CD4-positive, alpha-beta T cell treated with Interleukin-21 for 1 hour (primary cell): Measurements from ENCODE around the gene IFNA6.

Experiments used
- DNase-seq: peaks from one replicate; pipeline ENCODE4 v3.0.0-alpha.2; 2020

IFNA6 gene

DNA sequence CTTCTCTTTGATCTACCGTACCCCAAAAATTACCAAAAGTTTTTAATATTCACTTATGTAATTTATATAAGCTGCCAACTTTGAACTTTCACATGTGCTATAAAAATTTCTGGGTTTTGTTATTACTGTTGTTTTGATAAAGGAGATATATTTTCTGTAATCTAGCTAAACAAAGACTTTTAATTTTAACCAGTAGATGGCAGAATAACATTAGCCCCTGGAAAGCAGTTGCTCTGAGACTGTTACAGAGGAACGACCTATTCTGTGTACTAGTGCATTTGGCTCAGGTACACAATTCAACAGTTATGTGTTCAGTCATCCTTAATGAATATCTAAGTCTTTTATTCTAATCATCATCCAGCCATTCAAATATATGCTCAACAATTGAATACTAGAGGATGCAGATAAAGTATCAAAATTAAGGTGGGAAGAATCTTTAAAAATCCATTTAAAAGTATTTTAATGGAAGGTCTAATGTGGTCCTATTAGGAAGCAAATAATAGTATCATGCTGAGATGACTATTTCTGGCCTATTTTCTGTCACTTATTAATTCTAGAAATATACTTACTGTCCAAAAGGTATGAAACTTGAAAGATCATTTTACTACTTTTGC, 24.1 kb downstream of the IFNA6 start:
- DNase-seq = peak; percentile 71

DNA sequence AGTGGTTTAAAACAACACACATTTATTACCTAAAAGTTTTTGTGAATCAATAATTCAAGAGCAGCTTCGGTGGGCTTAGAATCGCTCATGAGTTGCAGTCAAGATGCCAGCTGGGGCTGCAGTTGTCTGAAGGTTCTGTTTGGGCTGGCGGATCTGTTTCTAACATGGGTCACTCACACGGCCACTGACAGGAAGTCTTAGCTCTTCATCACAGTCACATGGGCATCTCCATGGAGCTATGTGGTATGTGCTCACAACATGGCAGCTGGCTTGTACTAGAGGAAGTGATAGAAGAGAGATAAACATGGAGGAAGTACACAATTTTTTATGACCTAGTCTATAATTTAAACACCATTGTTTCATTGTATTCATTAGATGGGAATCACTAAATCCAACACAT, 26.6 kb downstream of the IFNA6 start:
- DNase-seq = no peak

DNA sequence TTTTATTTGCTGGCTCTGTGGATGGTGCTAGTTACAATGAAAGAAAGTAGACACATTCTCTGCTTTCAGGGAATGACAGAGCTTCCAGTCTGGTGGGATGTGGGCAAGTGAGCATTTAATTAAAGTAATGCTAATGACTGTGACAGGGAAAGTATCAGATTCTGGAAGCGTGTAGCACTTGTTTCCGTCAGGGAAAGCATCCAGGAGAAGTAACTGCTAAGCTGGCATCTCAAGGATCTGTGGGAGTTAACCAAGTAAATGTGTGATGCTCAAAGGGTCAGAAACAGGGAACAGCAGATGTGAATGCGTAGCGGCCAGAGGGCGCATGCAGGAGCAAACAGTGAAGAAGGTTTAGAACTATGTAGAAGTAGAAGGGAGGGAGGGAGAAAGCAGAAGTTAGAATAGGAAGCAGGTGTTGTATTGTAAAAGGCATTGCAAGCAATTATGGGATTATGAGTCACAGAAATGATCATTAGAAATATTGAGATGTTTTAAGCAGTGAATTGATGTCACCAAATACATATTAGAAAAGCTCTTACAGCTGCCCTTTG, 27.7 kb downstream of the IFNA6 start:
- no peak for DNase-seq

DNA sequence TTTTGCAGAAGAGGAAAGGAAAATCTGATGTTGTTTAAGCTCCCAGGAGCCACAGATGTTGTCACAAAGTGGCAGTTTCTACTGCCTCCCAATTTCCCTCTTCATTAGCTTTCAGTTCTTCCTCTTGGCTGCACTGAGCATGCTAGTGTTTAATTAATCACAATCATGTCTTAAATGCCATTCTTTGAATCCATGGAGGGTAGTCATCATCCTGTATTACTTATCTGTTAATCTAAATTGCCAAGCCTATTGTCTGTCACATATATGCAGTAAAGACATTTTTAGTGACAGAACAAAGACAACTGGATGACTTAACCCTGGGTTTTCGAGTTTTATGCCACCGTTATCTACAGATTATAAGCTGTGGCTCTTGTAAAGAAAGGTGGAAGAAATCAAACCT, 30.2 kb downstream of the IFNA6 start:
- DNase-seq = no peak

DNA sequence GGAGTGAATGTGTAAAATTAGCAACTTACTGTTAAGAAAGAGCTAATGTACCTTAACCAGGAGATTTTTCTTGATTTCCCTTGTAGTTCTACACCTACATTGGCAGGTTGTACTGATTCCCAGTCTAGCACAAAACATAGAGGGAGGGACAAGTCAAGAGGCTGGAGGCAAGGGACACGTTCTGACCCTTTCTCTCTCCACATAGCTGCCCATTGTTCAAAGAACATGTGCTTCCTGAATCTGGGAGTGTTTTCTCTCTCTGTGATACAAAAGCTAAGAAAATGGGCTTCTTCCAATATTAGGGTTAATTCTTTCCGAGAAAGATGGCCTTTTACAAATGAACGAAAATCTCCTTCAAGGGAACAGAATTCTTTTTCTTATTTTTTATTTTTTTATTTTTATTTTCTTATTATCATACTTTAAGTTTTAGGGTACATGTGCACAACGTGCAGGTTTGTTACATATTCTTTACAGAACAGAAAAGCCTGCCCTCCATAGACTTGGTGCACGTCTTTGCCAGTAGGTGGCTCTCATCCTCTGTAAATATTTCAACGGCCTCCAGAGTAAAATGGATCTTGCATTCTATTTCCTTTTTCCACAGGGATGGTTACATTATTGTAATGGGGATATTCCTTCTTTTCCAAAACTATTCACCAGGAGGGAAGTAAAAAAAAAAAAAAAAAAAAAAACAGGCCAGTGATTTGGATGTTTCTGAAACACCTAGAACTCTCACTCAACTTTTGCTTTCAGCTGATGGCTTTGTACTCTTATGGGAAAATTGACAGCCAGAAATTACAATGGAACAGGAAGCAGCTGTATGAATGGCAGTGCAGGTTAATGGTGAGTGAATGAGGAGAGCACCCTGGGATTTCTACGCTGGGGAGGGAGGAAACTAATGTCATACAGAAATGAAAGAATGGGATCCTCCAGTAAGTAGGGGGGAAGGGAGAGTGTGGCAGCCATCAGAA, 32.4 kb downstream of the IFNA6 start:
- DNase-seq = peak; percentile 47

DNA sequence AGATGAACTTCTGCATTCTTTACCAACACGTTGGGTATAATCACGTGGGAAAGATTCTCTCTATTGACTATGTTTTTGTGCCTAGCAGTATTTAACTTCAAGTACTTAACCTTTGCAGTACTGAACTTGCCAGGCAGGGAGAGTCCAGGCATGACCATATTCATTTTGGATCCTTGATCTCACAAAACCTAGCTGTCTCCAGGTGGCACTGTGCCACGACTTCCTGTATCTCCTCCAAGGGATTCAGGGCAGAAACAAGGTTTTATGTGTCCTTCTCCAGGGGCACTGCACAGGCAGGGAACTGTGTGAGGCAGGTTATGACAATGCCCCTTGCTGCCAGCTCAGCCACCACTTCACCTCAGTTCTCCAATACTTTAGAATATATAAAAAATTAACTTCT, 33.8 kb downstream of the IFNA6 start:
- no peak for DNase-seq

DNA sequence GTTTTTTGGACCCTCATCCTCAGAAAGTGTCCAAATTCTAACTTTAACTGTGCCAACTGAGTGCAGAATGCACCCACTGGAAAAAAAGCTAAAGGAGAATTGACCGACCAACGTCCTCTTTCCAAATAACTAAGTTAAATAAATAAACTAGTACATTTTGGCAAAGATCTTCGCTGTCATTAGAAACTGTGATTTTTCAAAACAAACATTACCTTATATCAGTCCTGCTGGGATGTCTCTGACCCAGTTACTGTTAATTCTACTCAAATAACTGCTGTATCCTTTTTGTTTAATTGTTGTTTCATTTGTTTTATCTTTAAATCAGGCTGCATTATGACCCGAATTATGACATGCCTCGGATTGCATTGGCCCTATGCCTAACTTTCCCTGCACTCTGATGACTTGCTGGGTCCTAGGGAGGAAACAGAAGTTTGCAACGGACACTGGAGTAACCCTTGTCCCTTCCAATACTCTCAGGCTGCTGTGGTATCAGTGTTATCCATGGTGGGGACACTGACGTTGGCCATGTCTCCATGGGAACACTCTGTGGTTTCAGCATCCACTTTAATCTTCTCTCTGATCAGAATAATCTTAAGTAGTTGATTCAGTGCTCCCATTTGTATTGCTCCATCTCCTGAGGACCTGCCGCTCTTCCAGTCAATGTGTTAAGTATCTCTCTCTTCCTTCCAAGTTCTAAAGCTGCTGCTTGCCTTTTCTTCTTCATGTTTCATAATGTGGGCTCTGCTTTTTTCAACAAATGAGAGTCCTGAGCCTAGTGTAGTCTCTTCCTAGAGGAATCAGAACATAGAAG, 34.5 kb downstream of the IFNA6 start:
- no peak for DNase-seq

DNA sequence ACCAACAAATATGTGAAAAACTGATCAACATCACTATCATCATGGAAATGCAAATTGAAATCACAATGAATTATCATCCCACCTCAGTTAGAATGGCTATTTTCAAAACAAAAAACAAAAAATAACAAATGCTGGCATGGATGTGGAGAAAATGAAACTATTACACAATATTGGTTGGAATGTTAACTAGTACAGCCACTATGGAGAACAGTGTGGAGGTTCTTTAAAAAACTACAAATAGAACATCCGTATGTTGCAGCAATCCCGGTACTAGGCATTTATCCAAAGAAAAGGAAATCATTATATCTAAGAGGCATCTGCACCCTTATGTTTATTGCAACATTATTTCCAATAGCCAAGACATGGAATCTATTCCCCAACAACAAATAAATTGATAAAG, 36.5 kb downstream of the IFNA6 start:
- DNase-seq = no peak

DNA sequence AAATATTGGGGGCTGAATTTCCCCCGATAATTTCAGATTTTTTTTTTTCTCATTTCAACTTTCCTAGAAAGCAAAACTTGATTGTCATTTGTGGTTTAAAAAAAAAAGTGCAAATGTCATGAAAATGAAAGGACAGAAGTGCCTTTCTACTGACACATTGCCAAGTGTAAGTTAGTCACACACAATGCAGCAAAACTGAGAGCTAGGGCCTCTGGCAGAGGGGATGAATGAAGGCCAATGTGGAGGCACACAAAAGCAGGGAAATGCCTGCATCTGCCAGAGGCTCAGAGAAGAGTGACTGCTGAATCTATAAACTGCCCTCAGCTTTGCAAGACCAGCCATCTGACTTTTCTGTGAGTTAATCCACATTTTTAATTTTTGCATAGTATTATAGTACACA, 38.8 kb downstream of the IFNA6 start:
- no peak for DNase-seq

DNA sequence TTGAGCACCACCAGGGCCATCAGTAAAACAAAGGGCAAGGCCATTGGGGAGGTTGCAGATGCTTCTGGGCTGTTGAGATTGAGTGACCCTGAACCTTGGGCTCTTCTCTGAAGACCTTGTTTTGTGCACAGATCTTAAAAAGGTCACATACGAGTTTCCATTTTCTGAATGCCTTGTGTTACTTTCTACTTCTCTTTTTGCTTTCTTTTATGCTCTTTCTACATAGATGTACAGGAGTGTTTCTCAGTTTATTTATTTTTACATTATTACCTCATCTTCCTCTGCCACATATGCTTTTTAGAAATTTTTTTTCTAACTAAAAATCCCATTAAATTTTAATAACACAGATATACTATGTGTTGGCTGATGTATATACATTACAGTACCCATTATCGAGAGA, 45.5 kb downstream of the IFNA6 start, which contains the start of gene IFNA5:
Gene IFNA5 (minus strand): TSS at position 101 of the 400 bp plus-strand sequence. CDS start 57 bp downstream, at position 44.
- no peak for DNase-seq
